Activated CD8-positive, alpha-beta T cell treated with anti-CD3 and anti-CD28 coated beads for 36 hours (primary cell): Measurements from ENCODE around the gene PIK3AP1. TPM values are rescaled to one million over a fixed set of nuclear protein-coding genes. Genes with fewer than 3 reads are reported as not detected.
"Not testable (repeated sequence)": the region's sequence is repeated elsewhere in the genome, so short reads cannot be mapped to it uniquely, and the experiment has no call there.

Source experiments
- ATAC-seq: fragments of 200-7000 bp; cut with Tn5 transposase; one replicate; pipeline ENCODE4 v1.10.0; 2021; ENCODE audit warnings: mild to moderate bottlenecking, moderate library complexity
- CTCF ChIA-PET: fragments of 350-600 bp; sonication (Branson Sonifier 250); formaldehyde crosslinking; loops from one replicate; lab custom pipeline; 2021; ENCODE audit warnings: antibody characterized with exemption; lab: Charles Lee
- POLR2A ChIA-PET: fragments of 350-600 bp; sonication (Branson Sonifier 250); formaldehyde crosslinking; loops from one replicate; lab custom pipeline; 2021; ENCODE audit warnings: antibody characterized with exemption; lab: Charles Lee
- DNase-seq: peaks from one replicate; pipeline ENCODE4 v3.0.0-alpha.2; 2020
- H3K27ac Mint-ChIP-seq: one replicate; pipeline ENCODE4 v1.8.0; 2021; ENCODE audit warnings: mild to moderate bottlenecking, mixed read lengths
- H3K27me3 Mint-ChIP-seq: one replicate; pipeline ENCODE4 v1.8.0; 2021; ENCODE audit warnings: mixed read lengths
- H3K36me3 Mint-ChIP-seq: one replicate; pipeline ENCODE4 v1.8.0; 2021; ENCODE audit warnings: low read depth, mixed read lengths
- H3K4me1 Mint-ChIP-seq: one replicate; pipeline ENCODE4 v1.8.0; 2021; ENCODE audit warnings: low read depth, mixed read lengths
- H3K4me3 Mint-ChIP-seq: one replicate; pipeline ENCODE4 v1.8.0; 2021; ENCODE audit warnings: mild to moderate bottlenecking, moderate library complexity, mixed read lengths
- H3K9me3 Mint-ChIP-seq: one replicate; pipeline ENCODE4 v1.8.0; 2021; ENCODE audit warnings: mixed read lengths
- intact Hi-C: fragments of 100-400 bp; cut with micrococcal nuclease; formaldehyde crosslinking; loops from one replicate; pipeline ENCODE4 v1.10.0; 2022
- total RNA-seq, 2 experiments: library from RNA; stranded (reverse); gene quantifications; one replicate each; pipeline ENCODE4 v1.2.3, GENCODE V29; 2021
- TF ChIP-seq, protein P1 (sequence below): fragments of 200-600 bp; IDR thresholded peaks from one replicate; pipeline ENCODE4 v1.8.0; 2022; ENCODE audit warnings: antibody characterized with exemption, mild to moderate bottlenecking

PIK3AP1 gene
- total RNA-seq, 2 experiments from 2014 or later = 4.1 to 4.7 TPM

- Mint-ChIP-seq H3K4me3 (no peak overlapping the region), H3K36me3 (no peaks in the 10 kb centered on the region), H3K27ac (no peak overlapping the region), H3K4me1 (no peaks in the 10 kb centered on the region), H3K9me3 (no peaks in the 10 kb centered on the region), H3K27me3 (no peaks in the 10 kb centered on the region)
- intact Hi-C loops = no loop called here
- no peak for DNase-seq
- TF ChIP-seq, protein P1, sequence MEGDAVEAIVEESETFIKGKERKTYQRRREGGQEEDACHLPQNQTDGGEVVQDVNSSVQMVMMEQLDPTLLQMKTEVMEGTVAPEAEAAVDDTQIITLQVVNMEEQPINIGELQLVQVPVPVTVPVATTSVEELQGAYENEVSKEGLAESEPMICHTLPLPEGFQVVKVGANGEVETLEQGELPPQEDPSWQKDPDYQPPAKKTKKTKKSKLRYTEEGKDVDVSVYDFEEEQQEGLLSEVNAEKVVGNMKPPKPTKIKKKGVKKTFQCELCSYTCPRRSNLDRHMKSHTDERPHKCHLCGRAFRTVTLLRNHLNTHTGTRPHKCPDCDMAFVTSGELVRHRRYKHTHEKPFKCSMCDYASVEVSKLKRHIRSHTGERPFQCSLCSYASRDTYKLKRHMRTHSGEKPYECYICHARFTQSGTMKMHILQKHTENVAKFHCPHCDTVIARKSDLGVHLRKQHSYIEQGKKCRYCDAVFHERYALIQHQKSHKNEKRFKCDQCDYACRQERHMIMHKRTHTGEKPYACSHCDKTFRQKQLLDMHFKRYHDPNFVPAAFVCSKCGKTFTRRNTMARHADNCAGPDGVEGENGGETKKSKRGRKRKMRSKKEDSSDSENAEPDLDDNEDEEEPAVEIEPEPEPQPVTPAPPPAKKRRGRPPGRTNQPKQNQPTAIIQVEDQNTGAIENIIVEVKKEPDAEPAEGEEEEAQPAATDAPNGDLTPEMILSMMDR = no peak
- ChIA-PET POLR2A (interaction anchor here (0.9 kb wide), 1 partner anchor 13 kb away, joined by 3 read pairs; no protein-coding TSS in a partner anchor), CTCF (interaction anchor here (0.6 kb wide), 1 partner anchor 9 kb away, joined by 3 read pairs; no protein-coding TSS in a partner anchor)
- ATAC-seq = no peak
Measured at GRCh38 chr10:96704563-96704962, 15.8 kb downstream of the PIK3AP1 start.

- H3K4me3 Mint-ChIP-seq = no peak overlapping the region
- H3K36me3 Mint-ChIP-seq = no peaks in the 10 kb centered on the region
- no peaks in the 10 kb centered on the region for H3K4me1 Mint-ChIP-seq
- no peak for ATAC-seq
- H3K27me3 Mint-ChIP-seq = no peaks in the 10 kb centered on the region
- ChIA-PET CTCF (no interaction called here), POLR2A (no interaction called here)
- TF ChIP-seq, protein P1 = no peak
- intact Hi-C loops = no loop called here
- H3K27ac Mint-ChIP-seq = no peak overlapping the region
- H3K9me3 Mint-ChIP-seq = no peaks in the 10 kb centered on the region
- DNase-seq = no peak
Measured at GRCh38 chr10:96703358-96703757, 17.0 kb downstream of the PIK3AP1 start.

GRCh38 chr10:96701265-96701664 lies 19.0 kb downstream of the PIK3AP1 start:
- Mint-ChIP-seq H3K4me3 (no peak overlapping the region), H3K9me3 (no peaks in the 10 kb centered on the region), H3K27me3 (no peaks in the 10 kb centered on the region), H3K36me3 (no peaks in the 10 kb centered on the region), H3K4me1 (peaks cover 3% of the 10 kb centered on the region), H3K27ac (no peak overlapping the region)
- no peak for DNase-seq
- POLR2A ChIA-PET = no interaction called here
- TF ChIP-seq, protein P1 = no peak
- CTCF ChIA-PET = no interaction called here
- ATAC-seq = no peak
- intact Hi-C loops = no loop called here

DNA sequence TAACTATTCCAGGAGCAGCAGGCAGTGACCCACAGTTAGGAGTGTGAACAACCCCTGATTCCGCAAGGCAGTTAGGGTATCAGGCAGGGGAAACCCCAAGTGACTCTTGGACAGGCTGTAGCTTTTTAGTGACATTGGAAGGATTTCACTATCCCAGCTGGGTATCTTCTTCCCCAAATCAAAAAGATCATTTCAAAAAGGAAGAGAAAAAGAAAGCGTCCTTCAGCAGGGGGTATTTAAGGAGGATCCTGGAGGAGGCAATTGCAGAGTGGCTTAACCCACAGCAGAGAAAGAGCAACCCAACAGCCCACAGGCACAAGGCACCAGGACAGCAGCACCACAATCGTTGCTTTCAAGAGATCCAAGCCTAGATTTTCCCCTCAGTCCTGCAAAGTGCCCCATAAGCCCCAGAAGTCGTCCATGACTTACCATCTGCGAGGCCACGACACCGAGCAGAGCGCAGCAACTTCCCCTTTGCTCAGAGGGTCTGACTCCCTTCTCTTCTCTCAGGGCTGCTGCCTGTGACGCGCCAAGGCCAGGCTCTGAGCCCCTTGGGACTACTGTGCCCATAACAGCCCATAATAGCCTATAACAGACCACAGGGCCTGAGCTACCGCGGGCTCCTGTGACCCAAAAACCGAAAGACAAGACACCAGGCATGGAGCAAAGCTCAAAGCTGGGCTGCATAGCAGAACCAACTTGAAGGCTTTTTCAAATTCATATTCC lies 19.8 kb downstream of the PIK3AP1 start:
- H3K9me3 Mint-ChIP-seq = no peaks in the 10 kb centered on the region
- DNase-seq (no peak), ATAC-seq (no peak)
- peaks cover 10% of the 10 kb centered on the region for H3K4me1 Mint-ChIP-seq
- TF ChIP-seq, protein P1 = no peak
- no peaks in the 10 kb centered on the region for H3K36me3 Mint-ChIP-seq
- ChIA-PET CTCF (no interaction called here), POLR2A (no interaction called here)
- no peak overlapping the region for H3K27ac Mint-ChIP-seq
- intact Hi-C loops = no loop called here
- no peak overlapping the region for H3K4me3 Mint-ChIP-seq
- no peaks in the 10 kb centered on the region for H3K27me3 Mint-ChIP-seq

DNA sequence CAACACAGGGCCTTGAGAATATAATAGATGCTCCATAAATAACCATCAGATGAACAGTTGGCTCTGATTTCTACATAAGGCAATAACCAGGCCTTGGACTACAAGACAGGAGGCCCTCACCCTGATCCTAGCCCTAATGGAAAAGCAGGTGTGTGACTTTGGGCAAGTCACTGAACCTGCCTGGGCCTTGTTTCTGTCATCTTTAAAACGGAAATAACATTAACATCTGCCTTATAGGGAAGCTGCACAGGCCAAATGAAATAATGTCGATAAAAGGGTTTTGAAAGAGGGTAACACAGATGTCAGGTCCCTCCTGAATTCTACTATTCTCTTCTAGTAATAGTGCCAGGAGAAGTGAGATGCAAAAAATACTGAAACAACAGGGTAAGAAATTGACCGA lies 20.7 kb downstream of the PIK3AP1 start:
- H3K27ac Mint-ChIP-seq = no peak overlapping the region

DNA sequence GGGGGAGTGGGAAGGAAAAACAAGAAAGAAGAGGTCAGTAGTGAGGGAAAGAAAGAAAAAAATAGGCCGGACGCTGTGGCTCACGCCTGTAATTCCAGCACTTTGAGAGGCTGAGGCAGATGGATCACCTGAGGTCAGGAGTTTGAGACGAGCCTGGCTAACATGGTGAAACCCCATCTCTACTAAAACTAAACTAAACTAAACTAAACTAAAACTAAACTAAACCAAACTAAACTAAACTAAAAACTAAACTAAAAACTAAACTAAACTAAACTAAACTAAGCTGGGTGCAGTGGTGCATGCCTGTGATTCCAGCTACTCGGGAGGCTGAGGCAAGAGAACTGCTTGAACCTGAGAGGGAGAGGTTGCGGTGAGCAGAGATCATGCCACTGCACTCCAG lies 22.0 kb downstream of the PIK3AP1 start:
- H3K4me3 Mint-ChIP-seq, CTCF ChIA-PET, DNase-seq, POLR2A ChIA-PET, H3K9me3 Mint-ChIP-seq, ATAC-seq, H3K36me3 Mint-ChIP-seq, H3K27me3 Mint-ChIP-seq, intact Hi-C loops, H3K27ac Mint-ChIP-seq: not testable (repeated sequence)
- H3K4me1 Mint-ChIP-seq = peaks cover 22% of the 10 kb centered on the region

More for the DNA sequence above, 20.7 kb downstream of the PIK3AP1 start:
- peaks cover 18% of the 10 kb centered on the region for H3K4me1 Mint-ChIP-seq
- intact Hi-C loops = no loop called here
- no peak overlapping the region for H3K4me3 Mint-ChIP-seq
- POLR2A ChIA-PET = interaction anchor here (0.5 kb wide), 1 partner anchor 29 kb away, joined by 3 read pairs; no protein-coding TSS in a partner anchor
- no peaks in the 10 kb centered on the region for H3K36me3 Mint-ChIP-seq
- DNase-seq (no peak), ATAC-seq (no peak)
- H3K9me3 Mint-ChIP-seq = no peaks in the 10 kb centered on the region
- H3K27me3 Mint-ChIP-seq = no peaks in the 10 kb centered on the region
- CTCF ChIA-PET = no interaction called here
- TF ChIP-seq, protein P1 = no peak
